WI38 (cell line): Measurements from ENCODE around the gene LSM4.

Experiments
- H3K4me3 ChIP-seq: 2 replicates; pipeline ENCODE4 v1.5.1; 2011; ENCODE audit warnings: low read depth, mild to moderate bottlenecking, control low read depth, low read length
- CTCF ChIP-seq: IDR thresholded peaks from 2 replicates; pipeline ENCODE4 v1.5.1; 2012; ENCODE audit warnings: low read depth, mild to moderate bottlenecking, control low read depth, low read length

The LSM4 gene

GRCh38 chr19:18262917-18263316 is 60.0 kb downstream of the LSM4 start:
- no peak for TF ChIP-seq CTCF
- H3K4me3 ChIP-seq = no peak overlapping the region

- no peak for TF ChIP-seq CTCF
- no peak overlapping the region for H3K4me3 ChIP-seq
Observed at GRCh38 chr19:18262144-18262543, 60.7 kb downstream of the LSM4 start.

GRCh38 chr19:18261474-18261873 is 61.4 kb downstream of the LSM4 start:
- H3K4me3 ChIP-seq = no peak overlapping the region
- no peak for TF ChIP-seq CTCF

GRCh38 chr19:18259893-18260292 is 63.0 kb downstream of the LSM4 start:
- no peak for TF ChIP-seq CTCF
- H3K4me3 ChIP-seq = no peak overlapping the region

- no peak for TF ChIP-seq CTCF
- no peak overlapping the region for H3K4me3 ChIP-seq
Observed at GRCh38 chr19:18257503-18258470, 65.1 kb downstream of the LSM4 start.
